Heart right ventricle (tissue), 16 donors: ENCODE measurements around the gene TSHR. TPM values are rescaled to one million over a fixed set of nuclear protein-coding genes. Genes with fewer than 3 reads are reported as not detected.

Experiments used
- ATAC-seq, 8 donors: fragments of 200-7000 bp; cut with Tn5 transposase; one replicate each; pipeline ENCODE4 v1.9.1; 2020; ENCODE audit warnings: mild to moderate bottlenecking in 8 of 8, moderate library complexity in 8 of 8, moderate number of reproducible peaks in 1 of 8
- DNase-seq, 2 donors: peaks; one replicate each; pipeline ENCODE4 v3.0.0-alpha.2; 2020
- H3K27ac ChIP-seq, 10 donors: fragments of 200-600 bp; sonication (generic) in 2 of 10; one replicate each; pipeline versions ENCODE4 v1.5.0 to v1.8.0; 2020 to 2022; ENCODE audit warnings: mild to moderate bottlenecking in 3 of 10
- H3K27me3 ChIP-seq, 7 donors: fragments of 200-600 bp; one replicate each; pipeline ENCODE4 v1.8.0; 2021 to 2022; ENCODE audit warnings: mild to moderate bottlenecking in 2 of 7
- H3K36me3 ChIP-seq, 9 donors: fragments of 200-600 bp; sonication (generic) in 1 of 9; one replicate each; pipeline versions ENCODE4 v1.5.0 to v1.8.0; 2020 to 2022; ENCODE audit warnings: mild to moderate bottlenecking in 2 of 9
- H3K4me1 ChIP-seq, 9 donors: fragments of 200-600 bp; sonication (generic) in 1 of 9; one replicate each; pipeline versions ENCODE4 v1.5.0 to v1.8.0; 2020 to 2022; ENCODE audit warnings: mild to moderate bottlenecking in 4 of 9
- H3K4me3 ChIP-seq, 10 donors: fragments of 200-600 bp; sonication (generic) in 2 of 10; one replicate each; pipeline versions ENCODE4 v1.5.0 to v1.8.0; 2020 to 2022; ENCODE audit warnings: mild to moderate bottlenecking in 7 of 10, moderate library complexity in 2 of 10
- H3K9me3 ChIP-seq, 11 donors: fragments of 200-600 bp in 10 of 11; sonication (generic) in 2 of 11; one replicate each; pipeline versions ENCODE4 v1.5.0 to v1.8.0; 2013 to 2022; ENCODE audit warnings: mild to moderate bottlenecking in 2 of 11, control low read depth in 1 of 11, moderate library complexity in 1 of 11
- WGBS, 2 donors: extraction: QIAGEN DNeasy Blood & Tissue Kit; methylation state at CpG; one replicate each; pipeline ENCODE4 v1.1.7; 2013; ENCODE audit warnings: inconsistent platforms in 1 of 2; 5-methylcytosine and 5-hydroxymethylcytosine counted together
- intact Hi-C, 10 donors: fragments of 100-400 bp; cut with DNase I; formaldehyde crosslinking; loops; one replicate each; pipeline versions ENCODE4 v1.11.1 to v1.14.2; 2022
- polyA plus RNA-seq, 2 donors: library from polyadenylated mRNA; stranded (reverse); fragments of 200-250 nt; gene quantifications; one replicate each; pipeline ENCODE4 v1.2.3, GENCODE V29; 2013
- total RNA-seq, 10 donors: library from RNA; stranded (reverse); fragmentation: NEBNext Ultra II Directional in 3 of 10; extraction: Animal tissue kit (Norgen Biotek cat#: 25700) in 3 of 10; gene quantifications; one replicate each; pipeline versions ENCODE4 v1.2.1 to v1.2.4, GENCODE V29; 2021 to 2023
- TF ChIP-seq, protein P1 (sequence below), 9 donors: fragments of 200-600 bp; sonication (generic) in 2 of 9; IDR thresholded peaks; one replicate each; pipeline versions ENCODE4 v1.5.0 to v1.8.0; 2021 to 2022; ENCODE audit warnings: antibody characterized with exemption in 9 of 9, mild to moderate bottlenecking in 5 of 9, moderate library complexity in 1 of 9
- donor health status: Arrhythmogenic right ventricular cardiomyopathy.
- donor health status: ischemic (EF 13 %, LVEDD 7.1; RV severe dilation, severe dysfunction).
- donor health status: healthy with polysubstance abuse.
- donor health status: DM: no; HTN: yes; CAD: no.
- donor health status: DM: no; HTN: no; CAD: no.
- donor health status: ischemic (EF 25% LVEDD 6.9; RV normal size, moderate dysfunction).
- donor health status: ischemic (EF 25% LVEDD 5.7; RV mildly dilated, moderate dysfunction).
- donor health status: healthy.
- donor health status: DM: yes; HTN: yes; CAD: no.
- donor health status: Ischemic cardiomyopathy.
- donor health status: ischemic (EF 35%, LVEDD 5.7; RV mildly dilated, moderate dysfunction).
- donor health status: nonischemic (EF 11% LVEDD 7.7; RV severe dilation, severe dysfunction).
- donor health status: DM: yes; HTN: yes; CAD: no.
- donor health status: PGD.
- donor health status: ischemic (EF 29% LVEDD 5.4; RV normal size, mild dysfunction).
- donor health status: nonischemic (EF 23%, LVEDD 6.1; RV moderate dilation, normal function).

TSHR gene
- total and polyA plus RNA-seq, 12 donors = 0.04 TPM; not detected in 11

DNA sequence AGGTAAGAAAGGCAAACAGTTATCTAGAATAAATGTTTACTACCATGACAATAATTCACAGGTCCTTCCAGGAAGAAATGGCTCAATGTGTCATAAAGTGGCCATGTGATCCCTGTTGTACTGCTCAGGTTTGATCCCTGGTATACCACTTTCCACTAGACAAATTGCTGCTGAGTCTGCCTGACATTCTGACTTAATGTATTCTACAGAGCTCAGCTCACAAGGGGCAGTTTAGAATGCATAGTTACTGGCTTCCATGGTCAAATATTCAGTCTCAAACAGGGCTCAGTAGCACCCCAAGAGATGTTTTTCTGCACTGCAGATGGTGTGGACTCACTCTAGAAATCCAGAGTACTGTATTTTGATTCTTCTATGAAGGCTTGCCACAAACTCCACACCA lies 21.8 kb downstream of the TSHR start:
- intact Hi-C loops = no loop called here
- H3K4me3 ChIP-seq = no peak overlapping the region
- no peak overlapping the region for H3K27ac ChIP-seq
- H3K36me3 ChIP-seq = no peaks in the 10 kb centered on the region
- H3K27me3 ChIP-seq = peaks cover 0 to 16% (median 0%) of the 10 kb centered on the region in 7 donors
- H3K9me3 ChIP-seq = no peaks in the 10 kb centered on the region
- ATAC-seq (no peak), DNase-seq (no peak)
- H3K4me1 ChIP-seq = no peaks in the 10 kb centered on the region
- TF ChIP-seq, protein P1, sequence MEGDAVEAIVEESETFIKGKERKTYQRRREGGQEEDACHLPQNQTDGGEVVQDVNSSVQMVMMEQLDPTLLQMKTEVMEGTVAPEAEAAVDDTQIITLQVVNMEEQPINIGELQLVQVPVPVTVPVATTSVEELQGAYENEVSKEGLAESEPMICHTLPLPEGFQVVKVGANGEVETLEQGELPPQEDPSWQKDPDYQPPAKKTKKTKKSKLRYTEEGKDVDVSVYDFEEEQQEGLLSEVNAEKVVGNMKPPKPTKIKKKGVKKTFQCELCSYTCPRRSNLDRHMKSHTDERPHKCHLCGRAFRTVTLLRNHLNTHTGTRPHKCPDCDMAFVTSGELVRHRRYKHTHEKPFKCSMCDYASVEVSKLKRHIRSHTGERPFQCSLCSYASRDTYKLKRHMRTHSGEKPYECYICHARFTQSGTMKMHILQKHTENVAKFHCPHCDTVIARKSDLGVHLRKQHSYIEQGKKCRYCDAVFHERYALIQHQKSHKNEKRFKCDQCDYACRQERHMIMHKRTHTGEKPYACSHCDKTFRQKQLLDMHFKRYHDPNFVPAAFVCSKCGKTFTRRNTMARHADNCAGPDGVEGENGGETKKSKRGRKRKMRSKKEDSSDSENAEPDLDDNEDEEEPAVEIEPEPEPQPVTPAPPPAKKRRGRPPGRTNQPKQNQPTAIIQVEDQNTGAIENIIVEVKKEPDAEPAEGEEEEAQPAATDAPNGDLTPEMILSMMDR (IDR thresholded peaks at IDR 0.05) = no peak

DNA sequence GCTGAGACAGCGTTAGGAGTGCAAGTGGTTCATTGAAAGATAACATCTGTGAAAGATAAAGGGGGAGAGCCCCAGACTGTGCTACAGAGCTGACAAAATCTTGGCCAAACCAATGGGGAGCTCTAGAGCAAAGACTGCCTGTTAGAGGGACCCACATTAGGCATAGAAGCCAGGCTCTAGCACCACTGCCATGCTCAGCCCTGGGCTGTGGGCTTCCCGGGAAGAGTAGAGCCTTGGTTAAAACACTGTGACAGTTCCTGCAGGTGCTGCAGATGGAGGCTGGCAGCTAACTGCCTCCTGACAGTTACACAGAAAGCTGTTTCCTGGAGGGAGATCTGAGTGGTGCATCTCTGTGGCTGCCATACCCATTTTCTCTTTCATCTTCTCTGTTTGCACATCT lies 23.0 kb downstream of the TSHR start:
- peaks cover 0 to 15% (median 3%) of the 10 kb centered on the region in 7 donors for H3K27me3 ChIP-seq
- ATAC-seq = no peak
- intact Hi-C loops = no loop called here
- TF ChIP-seq, protein P1 (IDR thresholded peaks at IDR 0.05) = no peak
- 38 to 41% methylated on average over 2 of the region's 2 CpGs for WGBS, 2 donors
- H3K36me3 ChIP-seq = no peaks in the 10 kb centered on the region
- no peaks in the 10 kb centered on the region for H3K4me1 ChIP-seq
- no peaks in the 10 kb centered on the region for H3K9me3 ChIP-seq
- no peak overlapping the region for H3K27ac ChIP-seq
- H3K4me3 ChIP-seq = no peak overlapping the region
- DNase-seq = no peak

DNA sequence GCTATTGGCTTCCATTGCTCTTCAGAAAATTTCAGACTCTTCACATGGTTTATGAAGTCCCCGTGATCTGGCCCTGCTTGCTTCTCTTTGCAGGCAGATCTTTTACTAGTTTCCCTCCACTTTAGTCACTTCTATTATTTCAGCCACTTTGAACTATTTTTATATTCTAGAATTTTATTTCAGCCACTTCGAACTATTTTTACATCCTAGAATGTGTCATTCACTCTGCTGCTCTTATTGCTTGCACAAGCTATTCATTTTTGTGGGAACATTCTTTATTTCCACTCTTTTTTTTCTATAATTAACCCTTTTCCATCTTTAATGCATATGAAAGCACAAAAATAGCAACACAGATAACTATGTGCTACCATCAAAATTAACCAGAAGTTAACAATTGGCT lies 24.5 kb downstream of the TSHR start:
- no peak for DNase-seq
- Histone ChIP-seq H3K27me3 (peaks cover 0 to 15% (median 5%) of the 10 kb centered on the region in 7 donors), H3K36me3 (no peaks in the 10 kb centered on the region), H3K9me3 (no peaks in the 10 kb centered on the region), H3K4me3 (no peak overlapping the region), H3K27ac (no peak overlapping the region), H3K4me1 (no peaks in the 10 kb centered on the region)
- TF ChIP-seq, protein P1 (IDR thresholded peaks at IDR 0.05) = no peak
- intact Hi-C loops = loop anchor here in 2 of 10 donors (10.0 kb wide), 1 partner anchor 925 kb away; no protein-coding TSS in a partner anchor
- 70 to 78% methylated on average over 2 of the region's 2 CpGs for whole genome bisulfite sequencing, 2 donors
- no peak for ATAC-seq

DNA sequence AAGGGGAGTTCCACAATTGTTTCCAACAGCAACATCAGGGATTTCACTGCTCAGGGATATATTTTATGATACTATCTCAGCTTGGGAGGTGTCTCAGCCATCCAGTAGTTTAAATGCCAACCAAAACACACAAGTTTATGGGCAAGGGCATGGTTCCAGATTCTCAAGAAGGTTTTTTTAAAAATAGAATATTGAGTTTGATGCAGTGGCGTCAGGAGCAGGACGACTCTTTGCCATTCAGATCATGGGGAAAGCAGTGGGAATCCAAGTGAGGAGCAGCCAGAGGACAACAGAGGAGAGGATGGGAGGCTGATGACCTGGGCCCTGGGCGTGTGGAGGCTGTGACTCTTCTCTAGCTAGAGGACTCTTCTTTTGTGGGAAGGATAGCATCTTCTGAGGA lies 25.7 kb downstream of the TSHR start:
- no peaks in the 10 kb centered on the region for H3K36me3 ChIP-seq
- DNase-seq (no peak), ATAC-seq (no peak)
- intact Hi-C loops = loop anchor here in 2 of 10 donors (10.0 kb wide), 1 partner anchor 926 kb away; no protein-coding TSS in a partner anchor
- H3K27me3 ChIP-seq = peaks cover 0 to 15% (median 8%) of the 10 kb centered on the region in 7 donors
- no peak overlapping the region for H3K27ac ChIP-seq
- WGBS, 2 donors = 68% methylated on average over 3 of the region's 3 CpGs
- H3K4me3 ChIP-seq = no peak overlapping the region
- no peaks in the 10 kb centered on the region for H3K9me3 ChIP-seq
- H3K4me1 ChIP-seq = no peaks in the 10 kb centered on the region
- TF ChIP-seq, protein P1 (IDR thresholded peaks at IDR 0.05) = no peak
